Measurements from ENCODE around the gene OPRM1.
"Not testable (repeated sequence)": the region's sequence is repeated elsewhere in the genome, so short reads cannot be mapped to it uniquely, and the experiment has no call there.

The OPRM1 gene

DNA sequence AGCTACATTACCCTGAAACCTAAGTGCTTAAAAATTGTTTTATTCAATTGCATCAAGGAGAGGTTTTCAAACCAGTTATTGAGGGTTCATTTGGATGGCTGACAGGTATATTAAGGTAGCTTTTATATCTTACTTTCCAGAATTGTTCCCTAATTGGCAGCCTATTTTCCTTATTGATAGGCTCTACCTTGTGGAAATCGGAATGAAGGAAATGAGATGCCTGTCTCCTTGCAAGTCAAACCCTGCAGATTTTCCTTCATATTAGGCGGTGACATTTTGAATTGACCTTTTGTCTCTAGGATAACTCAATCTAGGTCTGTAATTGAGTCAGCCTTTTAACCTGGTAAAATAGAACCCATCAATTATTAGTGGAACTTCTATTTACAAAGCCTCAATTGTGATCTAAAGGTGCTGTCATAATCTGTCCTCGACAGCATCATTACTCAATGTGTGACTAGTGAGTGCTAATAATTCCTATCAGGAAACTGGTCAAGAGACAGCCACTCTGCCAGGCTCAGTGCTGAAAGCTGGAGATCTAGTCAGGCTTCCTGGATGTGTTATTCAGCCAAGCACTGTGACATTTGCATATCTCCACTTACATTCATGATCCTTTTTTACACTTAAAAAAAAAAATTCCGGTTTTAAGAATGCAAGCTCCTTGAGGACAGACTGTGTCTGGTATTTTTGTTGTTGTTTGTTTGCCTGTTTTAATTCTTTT lies 20.1 kb downstream of the OPRM1 start:
- H3K4me3 Mint-ChIP-seq: no peak overlapping the region
- H3K27ac Mint-ChIP-seq: no peak overlapping the region
- CTCF ChIA-PET: no interaction called here
- no peaks in the 10 kb centered on the region for H3K4me1 Mint-ChIP-seq
- no peaks in the 10 kb centered on the region for H3K27me3 Mint-ChIP-seq
- no peaks in the 10 kb centered on the region for H3K9me3 Mint-ChIP-seq
- H3K36me3 Mint-ChIP-seq: no peaks in the 10 kb centered on the region
- no peak for DNase-seq

DNA sequence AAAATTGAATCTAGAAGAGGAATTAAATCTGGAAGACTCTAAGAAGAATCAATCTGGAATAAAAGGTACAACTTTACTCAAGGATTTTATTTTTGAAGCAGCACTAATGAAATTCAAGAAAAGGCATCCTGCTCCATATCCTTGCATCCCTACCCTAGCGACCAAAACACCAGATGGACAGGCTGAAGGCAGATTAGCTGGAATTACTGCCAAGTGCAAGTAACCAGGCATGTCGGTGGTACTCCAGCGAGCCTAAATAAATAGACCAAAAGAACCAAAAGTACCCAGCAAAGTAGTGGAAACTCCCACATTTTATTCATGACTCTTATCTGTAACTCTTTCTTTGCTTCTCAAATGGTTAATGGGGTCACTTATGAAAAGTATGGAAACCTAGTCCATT lies 21.0 kb downstream of the OPRM1 start:
- no peak overlapping the region for H3K27ac Mint-ChIP-seq
- no peak for DNase-seq
- H3K4me3 Mint-ChIP-seq: no peak overlapping the region
- CTCF ChIA-PET: no interaction called here
- no peaks in the 10 kb centered on the region for H3K4me1 Mint-ChIP-seq
- H3K9me3 Mint-ChIP-seq: no peaks in the 10 kb centered on the region
- H3K27me3 Mint-ChIP-seq: no peaks in the 10 kb centered on the region
- no peaks in the 10 kb centered on the region for H3K36me3 Mint-ChIP-seq

DNA sequence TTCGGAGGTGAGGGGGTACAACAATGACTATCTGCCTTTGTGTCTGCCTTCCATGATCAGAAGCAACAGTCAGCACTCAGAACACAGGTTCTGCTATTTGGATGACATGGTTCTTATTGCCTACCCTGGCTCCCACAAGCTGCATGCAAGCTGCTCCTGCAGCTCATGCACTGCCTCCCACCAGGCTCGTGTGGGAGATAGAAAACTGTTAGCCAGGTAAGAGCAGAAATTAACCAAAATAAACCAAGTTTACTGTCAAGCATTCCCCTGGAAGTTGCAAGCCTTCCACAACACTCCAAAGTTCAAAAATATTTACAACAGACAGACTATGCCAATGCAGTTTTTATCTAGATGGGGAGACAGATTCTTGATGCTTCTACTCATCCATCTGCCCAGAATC lies 31.0 kb downstream of the OPRM1 start:
- H3K4me1 Mint-ChIP-seq: no peaks in the 10 kb centered on the region
- CTCF ChIA-PET: no interaction called here
- DNase-seq: no peak
- no peaks in the 10 kb centered on the region for H3K9me3 Mint-ChIP-seq
- no peak overlapping the region for H3K4me3 Mint-ChIP-seq
- H3K36me3 Mint-ChIP-seq: no peaks in the 10 kb centered on the region
- no peaks in the 10 kb centered on the region for H3K27me3 Mint-ChIP-seq
- no peak overlapping the region for H3K27ac Mint-ChIP-seq

- Mint-ChIP-seq H3K4me3 (no peak overlapping the region), H3K27ac (no peak overlapping the region), H3K36me3 (no peaks in the 10 kb centered on the region), H3K4me1 (no peaks in the 10 kb centered on the region), H3K9me3 (no peaks in the 10 kb centered on the region), H3K27me3 (no peaks in the 10 kb centered on the region)
- no peak for DNase-seq
- CTCF ChIA-PET: no interaction called here
Observed at GRCh38 chr6:154070657-154071056, 31.6 kb downstream of the OPRM1 start.

DNA sequence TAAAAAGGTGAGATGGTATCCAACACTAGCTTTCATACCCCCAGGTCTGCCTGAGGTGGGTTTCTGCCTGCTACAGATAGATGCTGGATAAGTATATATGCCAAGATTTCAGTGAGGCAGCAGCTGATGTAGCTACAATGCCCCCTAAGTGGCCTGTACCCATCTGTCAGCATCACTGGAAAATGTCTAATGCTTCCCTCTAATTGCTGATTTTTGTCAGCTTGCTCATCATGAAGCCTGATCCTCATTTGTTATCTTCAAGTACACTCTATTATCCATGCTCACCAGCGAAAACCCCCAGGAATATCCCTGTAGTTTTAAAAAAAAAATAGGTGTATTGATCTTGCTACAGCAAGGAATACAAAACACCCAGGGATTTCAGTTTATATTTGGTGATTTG lies 32.2 kb downstream of the OPRM1 start:
- CTCF ChIA-PET: no interaction called here
- H3K4me3 Mint-ChIP-seq: no peak overlapping the region
- H3K9me3 Mint-ChIP-seq: no peaks in the 10 kb centered on the region
- H3K27me3 Mint-ChIP-seq: no peaks in the 10 kb centered on the region
- no peaks in the 10 kb centered on the region for H3K36me3 Mint-ChIP-seq
- no peak for DNase-seq
- H3K4me1 Mint-ChIP-seq: no peaks in the 10 kb centered on the region
- no peak overlapping the region for H3K27ac Mint-ChIP-seq

GRCh38 chr6:154071711-154072110 lies 32.7 kb downstream of the OPRM1 start:
- Mint-ChIP-seq H3K27me3 (no peaks in the 10 kb centered on the region), H3K27ac (no peak overlapping the region), H3K36me3 (no peaks in the 10 kb centered on the region), H3K9me3 (no peaks in the 10 kb centered on the region), H3K4me3 (no peak overlapping the region), H3K4me1 (no peaks in the 10 kb centered on the region)
- CTCF ChIA-PET: no interaction called here
- no peak for DNase-seq

DNA sequence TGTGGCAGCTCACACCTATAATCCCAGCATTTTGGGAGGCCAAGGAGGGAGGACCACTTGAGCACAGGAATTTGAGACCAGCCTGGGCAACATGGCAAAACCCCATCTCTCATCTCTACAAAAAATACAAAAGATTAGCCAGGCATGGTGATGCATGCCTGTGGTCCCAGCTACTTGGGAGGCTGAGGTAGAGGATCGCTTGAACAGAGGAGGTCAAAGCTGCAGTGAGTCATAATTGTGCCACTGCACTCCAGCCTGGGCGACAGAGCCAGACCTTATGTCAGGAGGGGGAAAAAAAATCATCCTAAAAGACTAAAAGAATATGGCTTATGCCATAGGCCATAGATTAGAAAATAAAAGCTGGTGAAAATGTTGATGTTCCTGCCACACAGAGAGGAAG lies 39.6 kb downstream of the OPRM1 start:
- CTCF ChIA-PET, H3K27ac Mint-ChIP-seq, H3K36me3 Mint-ChIP-seq, H3K4me1 Mint-ChIP-seq, DNase-seq, H3K27me3 Mint-ChIP-seq, H3K9me3 Mint-ChIP-seq, H3K4me3 Mint-ChIP-seq: not testable (repeated sequence)

- Mint-ChIP-seq H3K36me3 (no peaks in the 10 kb centered on the region), H3K27ac (no peak overlapping the region), H3K9me3 (no peaks in the 10 kb centered on the region), H3K27me3 (no peaks in the 10 kb centered on the region), H3K4me1 (no peaks in the 10 kb centered on the region), H3K4me3 (no peak overlapping the region)
- DNase-seq: no peak
- CTCF ChIA-PET: no interaction called here
Observed at GRCh38 chr6:154080461-154081189, 41.6 kb downstream of the OPRM1 start.

DNA sequence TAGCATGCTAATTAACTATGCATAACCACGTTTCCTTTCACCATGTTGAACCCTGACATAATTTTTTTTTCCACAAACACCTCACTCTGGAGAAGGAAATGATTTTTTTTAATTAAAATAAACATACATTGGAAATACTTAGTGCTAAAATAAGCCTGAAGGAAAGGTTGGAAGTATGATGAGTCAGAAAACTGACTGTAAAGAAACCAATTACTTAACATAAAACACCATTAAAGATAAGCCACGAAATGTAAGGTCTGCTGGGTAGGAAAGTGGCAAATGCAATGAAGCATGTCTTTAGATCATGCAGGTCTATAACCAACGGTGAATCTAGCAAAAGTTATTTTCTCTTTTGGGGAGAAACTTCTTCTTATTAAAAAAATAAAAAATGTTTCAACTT lies 47.5 kb downstream of the OPRM1 start:
- no peaks in the 10 kb centered on the region for H3K36me3 Mint-ChIP-seq
- no peak overlapping the region for H3K27ac Mint-ChIP-seq
- H3K27me3 Mint-ChIP-seq: no peaks in the 10 kb centered on the region
- DNase-seq: no peak
- H3K9me3 Mint-ChIP-seq: no peaks in the 10 kb centered on the region
- no peak overlapping the region for H3K4me3 Mint-ChIP-seq
- CTCF ChIA-PET: no interaction called here
- H3K4me1 Mint-ChIP-seq: no peaks in the 10 kb centered on the region

- Mint-ChIP-seq H3K4me3 (no peak overlapping the region), H3K4me1 (no peaks in the 10 kb centered on the region), H3K9me3 (no peaks in the 10 kb centered on the region), H3K36me3 (no peaks in the 10 kb centered on the region), H3K27me3 (no peaks in the 10 kb centered on the region), H3K27ac (no peak overlapping the region)
- no peak for DNase-seq
- CTCF ChIA-PET: no interaction called here
Observed at GRCh38 chr6:154092326-154092962, 53.4 kb downstream of the OPRM1 start.

- Mint-ChIP-seq H3K4me1 (no peaks in the 10 kb centered on the region), H3K4me3 (no peak overlapping the region), H3K27me3 (no peaks in the 10 kb centered on the region), H3K9me3 (no peaks in the 10 kb centered on the region), H3K36me3 (no peaks in the 10 kb centered on the region), H3K27ac (no peak overlapping the region)
- no peak for DNase-seq
- CTCF ChIA-PET: no interaction called here
Observed at GRCh38 chr6:154093231-154094044, 54.4 kb downstream of the OPRM1 start.

DNA sequence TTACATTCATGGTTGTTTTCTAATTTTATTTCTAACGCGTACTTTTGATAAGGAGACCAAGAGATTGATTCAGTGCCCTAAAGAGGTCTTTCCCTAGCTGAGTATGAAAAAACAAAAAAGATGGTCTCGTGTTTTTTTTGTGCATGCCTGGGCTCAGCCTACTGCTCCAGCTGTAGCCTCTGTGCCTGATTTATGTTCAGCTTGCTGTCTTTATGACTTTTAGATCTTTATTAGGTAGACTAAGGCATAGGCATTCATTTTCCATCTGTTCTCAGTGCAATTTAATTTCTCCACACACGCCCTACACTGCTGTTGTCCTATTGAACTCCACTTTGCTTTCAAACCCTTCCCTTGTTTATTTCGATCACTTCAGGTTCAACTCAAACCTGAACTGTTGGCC lies 56.5 kb downstream of the OPRM1 start:
- Mint-ChIP-seq H3K4me3 (no peak overlapping the region), H3K9me3 (no peaks in the 10 kb centered on the region), H3K27ac (no peak overlapping the region), H3K27me3 (no peaks in the 10 kb centered on the region), H3K4me1 (no peaks in the 10 kb centered on the region), H3K36me3 (no peaks in the 10 kb centered on the region)
- CTCF ChIA-PET: no interaction called here
- no peak for DNase-seq

DNA sequence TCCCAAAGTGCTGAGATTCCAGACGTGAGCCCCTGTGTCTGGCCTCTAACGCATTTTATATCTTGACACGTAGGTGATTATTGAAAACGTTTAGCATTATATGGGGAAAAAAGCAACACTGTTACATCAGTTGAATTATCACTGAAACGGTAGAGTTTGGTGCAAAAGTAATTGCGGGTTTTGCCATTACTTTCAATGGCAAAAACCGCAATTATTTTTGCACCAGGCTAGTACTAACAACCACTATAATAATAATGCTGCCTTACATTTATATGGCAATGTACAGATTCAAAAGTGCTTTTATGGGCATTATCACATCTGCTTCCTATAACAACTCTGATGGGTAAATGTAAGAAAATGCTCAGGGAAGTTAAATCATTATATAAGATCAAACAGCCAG lies 57.3 kb downstream of the OPRM1 start:
- Mint-ChIP-seq H3K9me3 (no peaks in the 10 kb centered on the region), H3K4me3 (no peak overlapping the region), H3K27ac (no peak overlapping the region), H3K27me3 (no peaks in the 10 kb centered on the region), H3K4me1 (no peaks in the 10 kb centered on the region), H3K36me3 (no peaks in the 10 kb centered on the region)
- CTCF ChIA-PET: no interaction called here
- DNase-seq: no peak

DNA sequence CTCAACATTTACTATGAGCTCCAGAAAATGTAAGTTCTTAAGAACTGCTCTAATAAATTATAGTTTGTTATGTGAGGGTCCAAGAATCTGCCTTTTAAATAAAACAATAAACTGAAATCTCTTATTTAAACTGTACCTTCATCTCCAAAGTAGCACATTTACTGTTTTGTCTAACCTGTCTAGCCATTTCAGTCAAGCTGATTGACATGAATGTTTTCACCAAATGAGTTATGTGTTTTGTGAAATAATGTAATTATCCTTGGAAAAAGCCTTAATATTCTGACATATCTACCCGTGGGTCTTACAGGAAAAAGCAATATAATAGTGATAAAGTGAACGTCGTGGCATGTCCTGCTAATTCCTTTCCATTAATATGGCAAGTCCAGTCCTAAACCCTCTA lies 57.8 kb downstream of the OPRM1 start:
- H3K36me3 Mint-ChIP-seq: no peaks in the 10 kb centered on the region
- H3K9me3 Mint-ChIP-seq: no peaks in the 10 kb centered on the region
- CTCF ChIA-PET: no interaction called here
- H3K27me3 Mint-ChIP-seq: no peaks in the 10 kb centered on the region
- H3K4me3 Mint-ChIP-seq: no peak overlapping the region
- H3K27ac Mint-ChIP-seq: no peak overlapping the region
- no peak for DNase-seq
- no peaks in the 10 kb centered on the region for H3K4me1 Mint-ChIP-seq
